ENCODE measurements around the gene SETMAR.

SETMAR gene

GRCh38 chr3:4355401-4356219 is 52.4 kb downstream of the SETMAR start:
- DNase-seq: no peak

- DNase-seq: no peak
Measured at GRCh38 chr3:4356220-4356540, 53.0 kb downstream of the SETMAR start.

- no peak for DNase-seq
Measured at GRCh38 chr3:4356546-4357410, 53.6 kb downstream of the SETMAR start.

GRCh38 chr3:4358273-4358672 is 55.1 kb downstream of the SETMAR start:
- no peak for DNase-seq

- no peak for DNase-seq
Measured at GRCh38 chr3:4359805-4360502, 56.8 kb downstream of the SETMAR start.

- no peak for DNase-seq
Measured at GRCh38 chr3:4360817-4361216, 57.6 kb downstream of the SETMAR start.

- no peak for DNase-seq
Measured at GRCh38 chr3:4362523-4362922, 59.4 kb downstream of the SETMAR start.
